ENCODE results near the gene OSBPL1A.

DNA sequence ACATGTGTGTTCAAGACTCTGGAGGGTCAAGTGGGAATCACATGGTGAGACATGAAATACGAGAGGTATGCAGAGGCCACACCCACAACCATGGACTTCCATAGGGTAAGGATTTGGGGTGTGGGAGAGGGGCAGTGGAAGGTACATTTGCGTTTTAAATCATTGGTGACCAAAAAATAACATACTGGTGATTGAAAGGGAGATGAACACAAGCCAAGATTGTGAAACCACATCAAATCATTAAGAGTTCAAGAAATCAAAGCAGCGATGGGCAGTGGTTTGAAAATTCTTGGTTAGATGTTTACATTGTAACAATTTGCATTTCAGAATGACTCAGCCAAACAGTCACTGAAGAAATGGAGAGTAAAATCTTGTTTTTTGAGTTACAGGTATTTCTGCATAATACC is 260.7 kb downstream of the OSBPL1A start:
- TF ChIP-seq, protein P1, sequence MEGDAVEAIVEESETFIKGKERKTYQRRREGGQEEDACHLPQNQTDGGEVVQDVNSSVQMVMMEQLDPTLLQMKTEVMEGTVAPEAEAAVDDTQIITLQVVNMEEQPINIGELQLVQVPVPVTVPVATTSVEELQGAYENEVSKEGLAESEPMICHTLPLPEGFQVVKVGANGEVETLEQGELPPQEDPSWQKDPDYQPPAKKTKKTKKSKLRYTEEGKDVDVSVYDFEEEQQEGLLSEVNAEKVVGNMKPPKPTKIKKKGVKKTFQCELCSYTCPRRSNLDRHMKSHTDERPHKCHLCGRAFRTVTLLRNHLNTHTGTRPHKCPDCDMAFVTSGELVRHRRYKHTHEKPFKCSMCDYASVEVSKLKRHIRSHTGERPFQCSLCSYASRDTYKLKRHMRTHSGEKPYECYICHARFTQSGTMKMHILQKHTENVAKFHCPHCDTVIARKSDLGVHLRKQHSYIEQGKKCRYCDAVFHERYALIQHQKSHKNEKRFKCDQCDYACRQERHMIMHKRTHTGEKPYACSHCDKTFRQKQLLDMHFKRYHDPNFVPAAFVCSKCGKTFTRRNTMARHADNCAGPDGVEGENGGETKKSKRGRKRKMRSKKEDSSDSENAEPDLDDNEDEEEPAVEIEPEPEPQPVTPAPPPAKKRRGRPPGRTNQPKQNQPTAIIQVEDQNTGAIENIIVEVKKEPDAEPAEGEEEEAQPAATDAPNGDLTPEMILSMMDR (IDR thresholded peaks at IDR 0.05; ENCODE audit: poor library complexity): no peak
- no peak for TF ChIP-seq EZH2 (IDR thresholded peaks at IDR 0.05; ENCODE audit: borderline replicate concordance)
